Right atrium auricular region (tissue), 2 donors: Measurements from ENCODE around the gene MAN1C1. TPM values are rescaled to one million over a fixed set of nuclear protein-coding genes. Genes with fewer than 3 reads are reported as not detected.

Experiments used
- DNase-seq: peaks from one replicate; pipeline ENCODE4 v3.0.0-alpha.2; 2019; ENCODE audit warnings: low spot score
- H3K27ac ChIP-seq, 2 donors: fragments of 200-600 bp; sonication (generic); 1 replicate in 1 of 2; 2 replicates in 1 of 2; pipeline ENCODE4 v1.5.1; 2016 to 2019
- H3K27me3 ChIP-seq, 2 donors: fragments of 200-600 bp; sonication (generic); one replicate each; pipeline versions ENCODE4 v1.5.1 to v1.6.0; 2017 to 2019
- H3K36me3 ChIP-seq: fragments of 200-600 bp; sonication (generic); one replicate; pipeline ENCODE4 v1.5.1; 2016
- H3K4me1 ChIP-seq, 2 donors: fragments of 200-600 bp; sonication (generic); one replicate each; pipeline versions ENCODE4 v1.5.1 to v1.6.0; 2017 to 2019
- H3K4me3 ChIP-seq, 2 donors: fragments of 200-600 bp; sonication (generic); 1 replicate in 1 of 2; 2 replicates in 1 of 2; pipeline ENCODE4 v1.5.1; 2017 to 2019; ENCODE audit warnings: mild to moderate bottlenecking in 1 of 2, moderate library complexity in 1 of 2
- H3K9me3 ChIP-seq, 2 donors: fragments of 200-600 bp; sonication (generic); one replicate each; pipeline ENCODE4 v1.5.1; 2019
- total RNA-seq, 2 donors: library from RNA; depleted of rRNA; stranded (reverse); fragments of >200 nt; gene quantifications; one replicate each; pipeline ENCODE4 v1.1.0, GENCODE V29; 2016
- TF ChIP-seq, protein P1 (sequence below), 2 donors: fragments of 200-600 bp; sonication (generic); IDR thresholded peaks; one replicate each; pipeline ENCODE4 v1.5.1; 2019; ENCODE audit warnings: antibody characterized with exemption in 2 of 2

Gene MAN1C1
- total RNA-seq, 2 donors from 2014 or later: 9.4 to 13.6 TPM

DNA sequence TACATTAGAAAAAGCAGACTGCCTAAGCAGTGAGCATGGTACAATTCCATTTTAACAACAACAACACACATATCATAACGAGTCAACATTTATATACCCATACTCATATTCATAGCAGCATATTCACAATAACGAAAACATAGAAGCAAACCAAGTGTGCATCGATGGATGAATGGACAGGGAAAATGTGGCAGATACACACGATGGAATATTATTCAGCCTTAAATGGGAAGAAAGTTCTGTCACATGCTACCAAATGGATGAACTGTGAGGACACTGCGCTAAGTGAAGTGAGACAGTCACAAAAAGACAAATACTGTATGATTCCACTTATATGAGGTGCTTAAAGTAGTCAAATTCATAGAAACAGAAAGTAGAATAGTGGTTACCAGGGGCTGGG is 9.5 kb upstream of the MAN1C1 start:
- no peak for DNase-seq
- Histone ChIP-seq H3K4me1 (peaks cover 0 to 16% of the 10 kb centered on the region in 2 donors), H3K4me3 (no peak overlapping the region), H3K9me3 (no peaks in the 10 kb centered on the region), H3K27ac (no peak overlapping the region), H3K36me3 (no peaks in the 10 kb centered on the region), H3K27me3 (no peaks in the 10 kb centered on the region)
- TF ChIP-seq, protein P1, sequence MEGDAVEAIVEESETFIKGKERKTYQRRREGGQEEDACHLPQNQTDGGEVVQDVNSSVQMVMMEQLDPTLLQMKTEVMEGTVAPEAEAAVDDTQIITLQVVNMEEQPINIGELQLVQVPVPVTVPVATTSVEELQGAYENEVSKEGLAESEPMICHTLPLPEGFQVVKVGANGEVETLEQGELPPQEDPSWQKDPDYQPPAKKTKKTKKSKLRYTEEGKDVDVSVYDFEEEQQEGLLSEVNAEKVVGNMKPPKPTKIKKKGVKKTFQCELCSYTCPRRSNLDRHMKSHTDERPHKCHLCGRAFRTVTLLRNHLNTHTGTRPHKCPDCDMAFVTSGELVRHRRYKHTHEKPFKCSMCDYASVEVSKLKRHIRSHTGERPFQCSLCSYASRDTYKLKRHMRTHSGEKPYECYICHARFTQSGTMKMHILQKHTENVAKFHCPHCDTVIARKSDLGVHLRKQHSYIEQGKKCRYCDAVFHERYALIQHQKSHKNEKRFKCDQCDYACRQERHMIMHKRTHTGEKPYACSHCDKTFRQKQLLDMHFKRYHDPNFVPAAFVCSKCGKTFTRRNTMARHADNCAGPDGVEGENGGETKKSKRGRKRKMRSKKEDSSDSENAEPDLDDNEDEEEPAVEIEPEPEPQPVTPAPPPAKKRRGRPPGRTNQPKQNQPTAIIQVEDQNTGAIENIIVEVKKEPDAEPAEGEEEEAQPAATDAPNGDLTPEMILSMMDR (IDR thresholded peaks at IDR 0.05): no peak

DNA sequence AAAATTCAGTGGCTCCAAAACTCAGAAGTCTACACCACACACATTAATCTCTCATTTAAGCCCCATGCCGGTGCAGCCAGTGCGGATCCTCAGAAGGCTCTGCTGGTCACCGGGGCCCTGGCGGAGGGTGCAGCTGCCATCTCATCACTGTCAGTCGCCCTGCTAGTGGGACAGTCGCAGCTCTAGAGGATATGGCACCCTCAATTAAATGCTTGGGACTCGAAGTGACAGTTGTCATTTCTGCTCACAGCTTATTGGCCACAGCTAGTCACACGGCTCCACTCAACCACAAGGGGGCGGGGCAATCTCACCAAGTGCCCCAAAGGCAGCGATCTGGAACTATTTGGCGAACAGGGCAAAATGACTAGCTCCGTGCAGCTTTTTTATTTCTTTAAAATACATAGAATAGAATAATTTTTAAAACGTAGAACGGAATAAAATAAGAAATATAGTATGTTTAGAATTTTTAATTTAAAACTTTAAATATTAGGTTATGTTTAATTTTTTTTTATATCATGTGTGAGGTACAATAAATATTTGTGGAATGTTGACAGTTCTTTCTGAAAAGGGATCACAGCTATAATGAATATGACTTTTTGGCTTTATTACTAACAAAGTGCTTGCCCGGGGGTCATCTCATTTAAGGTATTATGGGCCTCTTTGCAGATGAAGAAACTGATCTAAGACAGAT is 8.0 kb upstream of the MAN1C1 start:
- H3K4me1 ChIP-seq: peaks cover 0 to 16% of the 10 kb centered on the region in 2 donors
- TF ChIP-seq, protein P1 (IDR thresholded peaks at IDR 0.05): peak; percentile 65 to 88
- no peaks in the 10 kb centered on the region for H3K27me3 ChIP-seq
- H3K27ac ChIP-seq: no peak overlapping the region
- no peak overlapping the region for H3K4me3 ChIP-seq
- peak; percentile 96 for DNase-seq
- no peaks in the 10 kb centered on the region for H3K9me3 ChIP-seq
- no peaks in the 10 kb centered on the region for H3K36me3 ChIP-seq

DNA sequence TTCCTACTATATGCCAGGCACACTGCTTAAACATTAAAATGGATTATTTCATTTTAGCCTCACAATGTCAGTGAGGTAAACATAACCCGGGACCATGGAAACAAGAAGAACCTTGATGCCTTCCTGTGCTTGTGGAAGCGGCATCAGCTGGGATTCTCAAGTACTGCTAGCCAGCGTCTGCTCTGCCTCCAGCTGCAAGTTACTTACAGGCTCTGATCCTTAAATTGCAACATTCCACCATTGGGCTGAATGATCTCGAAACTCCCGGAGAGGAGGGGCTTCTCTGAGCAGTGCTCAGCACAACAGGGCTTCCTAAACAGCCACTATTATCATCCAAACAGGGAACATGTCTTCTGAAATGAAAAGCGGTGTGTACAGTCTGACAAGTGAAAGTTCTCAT is 6.7 kb upstream of the MAN1C1 start:
- Histone ChIP-seq H3K4me1 (peaks cover 0 to 16% of the 10 kb centered on the region in 2 donors), H3K4me3 (no peak overlapping the region), H3K27me3 (no peaks in the 10 kb centered on the region), H3K27ac (no peak overlapping the region), H3K9me3 (no peaks in the 10 kb centered on the region), H3K36me3 (no peaks in the 10 kb centered on the region)
- no peak for DNase-seq
- TF ChIP-seq, protein P1 (IDR thresholded peaks at IDR 0.05): no peak

DNA sequence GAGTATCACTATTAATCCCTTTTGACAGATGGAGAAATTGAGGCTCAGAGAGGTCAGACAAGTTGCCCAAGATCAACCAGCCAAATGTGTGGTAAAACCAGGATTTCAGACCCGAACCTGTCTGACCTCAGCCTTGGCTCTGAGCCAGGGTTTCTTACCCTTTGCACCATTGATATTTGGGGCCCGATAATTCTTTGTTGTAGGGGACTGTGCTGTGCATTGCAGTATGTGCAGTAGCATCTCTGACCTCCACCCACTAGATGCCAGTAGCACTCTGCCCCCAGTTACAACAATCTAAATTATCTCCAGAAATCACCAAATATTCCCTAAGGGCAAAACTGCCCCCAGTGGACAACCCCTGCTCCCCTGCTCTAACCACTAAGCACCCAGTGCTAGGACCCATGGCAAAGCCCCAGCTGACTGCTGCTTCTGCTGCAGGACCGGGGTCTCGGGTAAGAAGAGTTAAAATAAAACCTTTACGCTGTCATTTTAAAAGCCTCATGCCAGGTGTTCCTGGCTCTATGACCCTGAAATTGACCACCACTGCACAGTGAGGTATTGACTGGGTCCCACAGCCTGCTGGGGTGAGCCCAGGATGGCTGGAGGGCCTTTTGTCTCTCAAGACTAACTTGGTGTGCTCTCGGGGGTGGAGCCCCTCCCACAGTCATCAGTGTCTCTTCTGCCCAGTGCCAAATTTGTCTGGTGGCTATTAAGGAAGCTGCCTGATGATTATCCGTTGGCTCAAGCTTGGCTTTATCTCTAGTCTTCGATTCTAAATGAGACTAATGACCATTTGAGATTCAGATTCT is 5.6 kb upstream of the MAN1C1 start:
- no peaks in the 10 kb centered on the region for H3K36me3 ChIP-seq
- no peak overlapping the region for H3K27ac ChIP-seq
- no peaks in the 10 kb centered on the region for H3K9me3 ChIP-seq
- no peak for DNase-seq
- H3K27me3 ChIP-seq: no peaks in the 10 kb centered on the region
- no peak overlapping the region for H3K4me3 ChIP-seq
- peaks cover 0 to 21% of the 10 kb centered on the region in 2 donors for H3K4me1 ChIP-seq
- TF ChIP-seq, protein P1 (IDR thresholded peaks at IDR 0.05): peak in 1 of 2 donors; percentile 27

DNA sequence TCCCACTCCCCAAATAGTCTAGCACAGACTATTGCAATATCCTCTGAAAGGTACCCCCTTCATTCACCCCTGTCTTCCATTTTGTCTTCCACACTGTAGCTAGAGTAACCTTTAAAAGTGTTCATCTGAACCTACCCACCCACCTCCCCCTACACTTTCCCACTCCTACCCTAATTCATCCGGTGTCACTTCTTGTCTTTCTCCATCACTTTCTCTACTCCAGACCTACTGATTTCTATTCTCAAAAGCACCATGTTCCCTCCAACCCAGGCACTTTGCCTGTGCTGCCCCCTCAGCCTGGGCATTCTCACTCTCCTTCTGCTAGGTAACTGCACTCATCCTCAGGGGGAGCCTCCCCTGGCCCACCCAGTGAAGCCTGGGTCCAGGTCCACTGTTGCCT is 4.7 kb upstream of the MAN1C1 start:
- Histone ChIP-seq H3K9me3 (no peaks in the 10 kb centered on the region), H3K27me3 (no peaks in the 10 kb centered on the region), H3K4me1 (peaks cover 0 to 23% of the 10 kb centered on the region in 2 donors), H3K4me3 (no peak overlapping the region), H3K36me3 (no peaks in the 10 kb centered on the region), H3K27ac (no peak overlapping the region)
- TF ChIP-seq, protein P1 (IDR thresholded peaks at IDR 0.05): no peak
- no peak for DNase-seq
